ENCODE data around the gene CST5. TPM values are rescaled to one million over a fixed set of nuclear protein-coding genes. Genes with fewer than 3 reads are reported as not detected.

Gene CST5
- total RNA-seq, 1 donor from 2014 or later, result not detected

DNA sequence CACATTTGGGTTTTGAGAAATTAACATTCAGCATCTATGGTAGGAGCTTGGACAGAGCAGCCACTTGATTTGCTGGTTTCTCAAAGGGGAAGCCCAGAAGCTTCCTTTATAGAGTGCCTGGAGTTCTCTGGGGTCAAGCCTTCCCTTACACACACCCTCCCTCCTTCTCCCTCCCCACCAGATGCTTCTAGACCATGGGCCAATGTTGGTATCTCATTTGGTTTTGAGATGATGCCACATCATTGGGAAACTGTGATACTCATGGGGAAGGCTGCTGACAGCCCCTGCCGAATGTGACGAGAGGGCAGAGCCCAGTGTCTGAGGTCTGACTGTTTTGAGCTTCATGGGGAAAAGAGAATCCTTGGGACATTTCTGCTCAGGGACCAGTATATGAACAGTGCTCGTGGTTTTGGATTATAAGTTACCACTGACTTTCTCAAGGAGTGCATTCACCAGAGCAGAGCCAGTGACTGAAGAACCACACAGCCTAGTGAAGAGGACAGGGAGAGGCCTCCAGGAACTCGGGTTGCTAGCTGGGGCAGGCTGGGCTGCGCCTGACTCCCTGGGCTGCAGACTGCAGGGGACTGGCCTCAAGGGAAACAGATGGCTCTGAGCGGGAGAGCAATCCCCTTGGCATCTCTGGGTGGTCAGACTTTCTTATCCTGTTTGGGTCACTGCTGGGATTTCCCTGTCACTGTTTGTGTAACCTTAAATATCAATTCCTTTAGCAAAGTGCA, 46.4 kb upstream of the CST5 start:
- H3K9me3 Mint-ChIP-seq, result peaks cover 8% of the 10 kb centered on the region
- TF ChIP-seq, protein P1, sequence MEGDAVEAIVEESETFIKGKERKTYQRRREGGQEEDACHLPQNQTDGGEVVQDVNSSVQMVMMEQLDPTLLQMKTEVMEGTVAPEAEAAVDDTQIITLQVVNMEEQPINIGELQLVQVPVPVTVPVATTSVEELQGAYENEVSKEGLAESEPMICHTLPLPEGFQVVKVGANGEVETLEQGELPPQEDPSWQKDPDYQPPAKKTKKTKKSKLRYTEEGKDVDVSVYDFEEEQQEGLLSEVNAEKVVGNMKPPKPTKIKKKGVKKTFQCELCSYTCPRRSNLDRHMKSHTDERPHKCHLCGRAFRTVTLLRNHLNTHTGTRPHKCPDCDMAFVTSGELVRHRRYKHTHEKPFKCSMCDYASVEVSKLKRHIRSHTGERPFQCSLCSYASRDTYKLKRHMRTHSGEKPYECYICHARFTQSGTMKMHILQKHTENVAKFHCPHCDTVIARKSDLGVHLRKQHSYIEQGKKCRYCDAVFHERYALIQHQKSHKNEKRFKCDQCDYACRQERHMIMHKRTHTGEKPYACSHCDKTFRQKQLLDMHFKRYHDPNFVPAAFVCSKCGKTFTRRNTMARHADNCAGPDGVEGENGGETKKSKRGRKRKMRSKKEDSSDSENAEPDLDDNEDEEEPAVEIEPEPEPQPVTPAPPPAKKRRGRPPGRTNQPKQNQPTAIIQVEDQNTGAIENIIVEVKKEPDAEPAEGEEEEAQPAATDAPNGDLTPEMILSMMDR (conservative IDR thresholded peaks at IDR 0.05), result no peak
- H3K4me1 Mint-ChIP-seq, result peaks cover 3% of the 10 kb centered on the region

DNA sequence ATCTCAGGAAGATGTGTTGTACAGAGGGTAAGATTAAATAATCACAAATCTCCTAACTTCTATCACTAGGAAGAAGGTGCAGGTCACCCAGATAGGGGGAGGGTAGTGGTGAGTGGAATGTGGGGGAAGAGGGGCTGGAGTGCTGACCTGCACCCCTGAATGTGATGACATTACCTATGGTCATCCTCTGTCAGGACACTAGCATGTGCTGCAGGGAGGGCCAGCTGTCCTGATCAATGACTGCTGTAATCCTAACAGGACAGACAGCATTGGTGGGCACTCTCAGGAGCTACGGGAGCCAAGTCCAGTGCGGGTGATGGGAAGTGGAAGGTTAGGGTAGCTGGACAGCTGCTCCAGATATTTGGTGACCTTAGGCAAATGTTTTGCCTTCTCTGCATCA, 45.2 kb upstream of the CST5 start:
- H3K27ac Mint-ChIP-seq (ENCODE audit: unreplicated experiment), result no peak overlapping the region
- H3K4me1 Mint-ChIP-seq, result peaks cover 3% of the 10 kb centered on the region
- no peak overlapping the region for H3K4me3 Mint-ChIP-seq
- DNase-seq (ENCODE audit: low read depth, low spot score), result no peak
- H3K27me3 Mint-ChIP-seq (ENCODE audit: low read depth), result no peaks in the 10 kb centered on the region
- H3K36me3 Mint-ChIP-seq (ENCODE audit: low read depth), result no peaks in the 10 kb centered on the region
- H3K9me3 Mint-ChIP-seq, result peaks cover 3% of the 10 kb centered on the region
- TF ChIP-seq, protein P1 (conservative IDR thresholded peaks at IDR 0.05), result no peak

More for the DNA sequence above, 46.4 kb upstream of the CST5 start:
- H3K36me3 Mint-ChIP-seq (ENCODE audit: low read depth), result no peaks in the 10 kb centered on the region
- no peak overlapping the region for H3K27ac Mint-ChIP-seq (ENCODE audit: unreplicated experiment)
- H3K4me3 Mint-ChIP-seq, result no peak overlapping the region
- no peaks in the 10 kb centered on the region for H3K27me3 Mint-ChIP-seq (ENCODE audit: low read depth)
- no peak for DNase-seq (ENCODE audit: low read depth, low spot score)

DNA sequence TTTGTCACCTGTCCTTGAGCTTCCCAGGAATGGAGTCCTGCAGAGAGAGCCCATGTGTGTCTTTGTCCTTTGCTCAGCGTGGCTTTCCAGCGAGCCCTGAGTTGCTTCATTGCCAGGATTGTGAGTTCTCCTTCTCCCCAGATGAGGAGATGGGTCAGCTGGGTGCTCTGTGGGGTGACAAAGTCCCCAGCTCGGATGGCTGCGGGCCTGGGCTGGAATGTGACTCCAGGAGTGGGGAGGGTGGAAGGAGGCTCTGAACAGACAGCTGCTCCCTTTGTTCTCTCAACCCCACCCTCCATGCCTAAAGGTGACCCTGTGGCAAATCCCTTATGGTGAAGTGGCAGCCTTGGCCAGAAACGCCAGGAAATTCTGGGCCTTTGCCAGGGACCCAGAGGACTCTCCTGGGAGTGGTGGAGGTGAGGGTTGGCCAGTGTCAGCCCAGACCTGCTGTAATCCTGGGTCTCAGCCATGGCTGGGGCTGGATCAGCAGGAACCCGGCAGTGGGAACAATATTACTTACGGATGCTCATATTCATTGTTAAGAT, 44.4 kb upstream of the CST5 start:
- no peaks in the 10 kb centered on the region for H3K36me3 Mint-ChIP-seq (ENCODE audit: low read depth)

DNA sequence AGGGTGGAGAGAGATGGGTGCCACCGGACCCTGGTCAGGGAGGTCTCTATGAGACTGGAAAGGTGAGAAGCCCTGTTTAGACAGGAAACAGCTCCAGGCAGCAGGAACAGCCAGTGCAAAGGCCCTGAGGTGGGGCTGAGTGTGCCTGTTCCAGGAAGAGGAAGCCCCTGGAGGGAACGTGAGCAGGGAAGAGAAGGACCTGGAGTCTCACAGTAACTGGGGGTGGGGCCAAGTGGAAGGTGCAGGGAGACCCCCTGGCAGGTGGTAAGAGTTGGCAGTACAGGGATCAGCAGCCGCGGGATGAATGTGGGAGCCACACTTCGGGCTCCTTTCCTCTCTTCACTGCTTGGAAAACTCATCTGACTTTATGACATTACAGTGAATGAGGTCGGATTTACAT, 43.8 kb upstream of the CST5 start:
- no peak for DNase-seq (ENCODE audit: low read depth, low spot score)
- Mint-ChIP-seq H3K27ac (ENCODE audit: unreplicated experiment) (no peak overlapping the region), H3K36me3 (ENCODE audit: low read depth) (no peaks in the 10 kb centered on the region), H3K4me1 (peaks cover 4% of the 10 kb centered on the region), H3K9me3 (peaks cover 2% of the 10 kb centered on the region), H3K4me3 (no peak overlapping the region), H3K27me3 (ENCODE audit: low read depth) (no peaks in the 10 kb centered on the region)
- TF ChIP-seq, protein P1 (conservative IDR thresholded peaks at IDR 0.05), result no peak

More for the DNA sequence above, 44.4 kb upstream of the CST5 start:
- Mint-ChIP-seq H3K27me3 (ENCODE audit: low read depth) (no peaks in the 10 kb centered on the region), H3K27ac (ENCODE audit: unreplicated experiment) (peak overlapping the region; percentile 35), H3K4me3 (no peak overlapping the region), H3K9me3 (peaks cover 2% of the 10 kb centered on the region), H3K4me1 (peaks cover 3% of the 10 kb centered on the region)
- TF ChIP-seq, protein P1 (conservative IDR thresholded peaks at IDR 0.05), result no peak
- no peak for DNase-seq (ENCODE audit: low read depth, low spot score)

DNA sequence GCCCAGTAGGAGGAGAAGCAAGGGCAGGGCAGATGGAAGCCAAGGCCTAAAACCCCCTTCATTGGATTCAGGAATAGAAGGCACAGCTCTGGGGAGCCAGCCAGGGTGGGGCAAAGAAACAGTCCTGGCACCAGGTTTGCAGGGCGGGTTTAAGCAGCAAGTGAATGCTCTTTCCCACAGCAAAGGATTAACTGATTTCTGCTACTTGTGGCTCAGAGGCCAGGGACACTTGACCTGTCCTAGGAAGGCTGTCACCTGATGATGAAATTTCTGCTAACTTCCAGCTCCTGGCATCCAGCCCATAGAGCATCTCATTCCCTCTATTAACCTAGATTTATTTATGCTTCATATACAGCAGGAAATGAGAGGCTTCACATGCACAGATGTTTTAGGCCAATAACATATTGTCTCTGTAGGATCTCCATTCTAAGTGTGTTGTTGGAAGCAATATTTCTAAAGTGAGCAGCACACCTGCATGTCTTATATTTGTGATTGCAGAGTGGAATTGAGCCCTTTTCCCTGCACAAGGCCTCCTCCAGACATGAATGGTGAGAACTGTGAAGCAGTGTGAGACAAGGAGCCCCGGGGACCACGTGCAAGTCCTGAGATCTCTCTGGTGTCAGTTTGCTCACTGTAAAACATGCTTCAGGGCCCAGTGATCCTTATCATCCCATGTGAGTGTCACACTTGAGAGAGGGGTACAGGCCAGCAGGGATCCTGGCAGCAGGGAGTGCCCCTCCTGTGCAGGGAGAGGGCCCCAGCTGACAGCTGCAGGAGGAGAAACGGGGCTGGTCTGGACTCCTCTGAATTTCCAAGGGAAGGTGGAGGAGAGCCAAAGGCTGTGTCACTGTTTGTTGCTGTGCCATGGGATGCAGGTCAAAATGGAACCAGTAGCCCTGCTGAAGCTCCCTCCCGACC, 41.1 kb upstream of the CST5 start:
- peaks cover 2% of the 10 kb centered on the region for H3K9me3 Mint-ChIP-seq
- no peak for DNase-seq (ENCODE audit: low read depth, low spot score)

More for the DNA sequence above, 41.1 kb upstream of the CST5 start:
- H3K4me1 Mint-ChIP-seq, result peaks cover 7% of the 10 kb centered on the region
- no peaks in the 10 kb centered on the region for H3K27me3 Mint-ChIP-seq (ENCODE audit: low read depth)
- no peak overlapping the region for H3K27ac Mint-ChIP-seq (ENCODE audit: unreplicated experiment)
- no peak overlapping the region for H3K4me3 Mint-ChIP-seq
- TF ChIP-seq, protein P1 (conservative IDR thresholded peaks at IDR 0.05), result no peak
- no peaks in the 10 kb centered on the region for H3K36me3 Mint-ChIP-seq (ENCODE audit: low read depth)

Data from neural crest cell (in vitro differentiated cells).